T47D (cell line): ENCODE measurements around the gene VAC14.
A peak's percentile ranks its signal among the peaks of the same experiment; 100 is the strongest.

Source experiments
- DNase-seq, 2 experiments: peaks; one replicate each; pipeline versions ENCODE4 v3.0.0 to v3.0.0-alpha.2; 2011 to 2012; ENCODE audit warnings: low read depth in 1 of 2, low spot score in 1 of 2
- JUND ChIP-seq: IDR thresholded peaks from 2 replicates; pipeline ENCODE4 v1.6.1; 2012; ENCODE audit warnings: low read depth
- in situ Hi-C: cut with HindIII; loops from 2 replicates; pipeline ENCODE4 v1.10.0; 2016; ENCODE audit warnings: low sequenced_read_pairs, low pct_unique_long_range_greater_than_20kb

Gene VAC14

GRCh38 chr16:70661534-70661917, 139.4 kb downstream of the VAC14 start:
- TF ChIP-seq JUND = no peak
- in situ Hi-C loops = no loop called here
- no peak for DNase-seq

DNA sequence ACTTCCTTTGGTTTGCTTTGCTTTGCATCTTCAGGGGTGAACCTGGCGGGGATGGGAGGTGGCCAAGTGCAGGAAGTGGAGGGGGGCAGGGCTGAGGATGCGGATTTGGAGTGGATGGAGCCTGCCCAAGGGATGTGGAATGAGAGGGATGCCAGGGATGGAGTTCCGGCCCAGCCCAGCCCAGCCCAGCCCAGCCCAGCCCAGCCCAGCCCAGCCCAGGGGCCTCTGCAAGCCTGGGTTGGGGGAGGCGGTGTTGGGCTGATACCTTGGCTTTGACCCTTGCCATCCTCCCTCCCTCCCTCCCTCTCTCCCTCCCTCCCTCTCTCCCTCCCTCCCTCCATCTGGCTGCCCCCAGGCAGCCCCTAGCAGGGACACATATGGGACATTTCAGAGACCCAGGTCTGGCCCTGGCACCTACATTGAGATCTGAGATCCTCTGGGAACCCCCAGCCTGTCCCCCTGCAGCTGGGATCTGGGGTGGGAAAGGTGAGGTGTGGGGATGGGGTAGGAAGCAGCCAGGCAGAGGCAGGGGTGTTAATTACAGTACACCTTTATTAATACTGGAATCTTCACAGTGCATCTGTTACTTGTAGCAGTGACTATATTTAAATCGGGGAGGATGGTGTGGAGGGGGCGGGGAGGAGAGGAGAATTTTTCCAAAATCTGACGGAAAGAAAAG, 140.1 kb downstream of the VAC14 start:
- DNase-seq = no peak
- in situ Hi-C loops = no loop called here
- TF ChIP-seq JUND = no peak

DNA sequence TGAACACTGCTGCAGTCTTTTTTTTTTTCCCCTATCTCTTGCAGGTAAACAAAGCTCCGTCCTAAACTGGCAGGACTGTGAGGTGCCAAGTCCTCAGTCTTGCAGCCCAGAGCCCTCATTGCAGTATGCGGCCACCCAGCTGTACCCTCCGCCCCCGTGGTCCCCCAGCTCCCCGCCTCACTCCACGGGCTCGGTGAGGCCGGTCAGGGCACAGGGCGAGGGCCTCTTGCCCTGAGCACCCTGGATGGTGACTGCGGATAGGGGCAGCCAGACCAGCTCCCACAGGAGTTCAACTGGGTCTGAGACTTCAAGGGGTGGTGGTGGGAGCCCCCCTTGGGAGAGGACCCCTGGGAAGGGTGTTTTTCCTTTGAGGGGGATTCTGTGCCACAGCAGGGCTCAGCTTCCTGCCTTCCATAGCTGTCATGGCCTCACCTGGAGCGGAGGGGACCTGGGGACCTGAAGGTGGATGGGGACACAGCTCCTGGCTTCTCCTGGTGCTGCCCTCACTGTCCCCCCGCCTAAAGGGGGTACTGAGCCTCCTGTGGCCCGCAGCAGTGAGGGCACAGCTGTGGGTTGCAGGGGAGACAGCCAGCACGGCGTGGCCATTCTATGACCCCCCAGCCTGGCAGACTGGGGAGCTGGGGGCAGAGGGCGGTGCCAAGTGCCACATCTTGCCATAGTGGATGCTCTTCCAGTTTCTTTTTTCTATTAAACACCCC, 140.8 kb downstream of the VAC14 start:
- TF ChIP-seq JUND = no peak
- in situ Hi-C loops = no loop called here
- DNase-seq = no peak

DNA sequence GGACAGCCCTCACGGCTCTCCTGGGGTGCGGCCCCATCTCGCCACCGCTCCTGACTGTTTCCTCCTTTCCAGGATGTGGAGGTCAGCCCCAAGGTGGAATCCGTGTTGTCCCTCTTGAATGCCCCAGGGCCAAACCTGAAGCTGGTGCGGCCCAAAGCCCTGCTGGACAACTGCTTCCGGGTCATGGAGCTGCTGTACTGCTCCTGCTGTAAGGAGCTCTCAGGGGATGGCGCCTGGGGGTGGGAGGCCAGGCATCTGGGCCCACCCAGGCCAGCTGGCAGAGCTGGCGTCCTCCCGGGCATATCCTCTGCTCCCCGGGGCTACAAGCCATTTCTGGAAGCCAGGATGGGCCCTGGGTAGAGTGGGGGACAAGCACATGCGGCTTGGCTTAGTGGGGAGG, 141.4 kb downstream of the VAC14 start:
- in situ Hi-C loops = no loop called here
- TF ChIP-seq JUND = no peak
- no peak for DNase-seq

- in situ Hi-C loops = no loop called here
- no peak for TF ChIP-seq JUND
- DNase-seq = no peak
Measured at GRCh38 chr16:70658921-70659320, 142.0 kb downstream of the VAC14 start.

DNA sequence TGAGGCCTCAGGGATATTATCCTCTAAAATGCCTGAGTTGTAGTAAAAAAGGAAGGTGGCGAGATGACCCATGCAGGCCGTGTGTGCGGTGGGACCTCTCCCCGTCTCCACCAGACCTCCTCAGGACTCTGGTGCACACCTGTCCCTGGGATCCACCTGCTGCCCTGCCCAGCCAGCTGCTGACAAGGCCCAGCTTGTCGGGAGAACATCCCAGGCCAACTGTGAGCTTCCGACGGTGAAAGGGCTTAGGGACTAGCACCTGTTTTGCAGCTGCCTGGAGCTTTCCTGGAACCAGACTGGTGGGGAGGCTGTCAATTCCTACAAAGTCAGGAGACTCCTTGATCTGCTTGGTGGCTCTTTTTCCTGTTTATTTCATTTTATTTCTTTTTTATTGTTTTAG, 143.0 kb downstream of the VAC14 start:
- DNase-seq = no peak
- in situ Hi-C loops = no loop called here
- TF ChIP-seq JUND = no peak

- in situ Hi-C loops = no loop called here
- no peak for TF ChIP-seq JUND
Measured at GRCh38 chr16:70656712-70657263, 144.2 kb downstream of the VAC14 start.

GRCh38 chr16:70656065-70656711, 144.8 kb downstream of the VAC14 start:
- in situ Hi-C loops = no loop called here
- DNase-seq = no peak
- TF ChIP-seq JUND = no peak

More at GRCh38 chr16:70656712-70657263, 144.2 kb downstream of the VAC14 start:
- DNase-seq = peak in 1 of 2 experiments; percentile 56

- no peak for TF ChIP-seq JUND
- in situ Hi-C loops = no loop called here
- peak; percentile 54 to 86 for DNase-seq
Measured at GRCh38 chr16:70653809-70654771, 146.9 kb downstream of the VAC14 start.

- TF ChIP-seq JUND = no peak
- DNase-seq = no peak
- in situ Hi-C loops = no loop called here
Measured at GRCh38 chr16:70653406-70653805, 147.6 kb downstream of the VAC14 start.

GRCh38 chr16:70652322-70652721, 148.6 kb downstream of the VAC14 start:
- TF ChIP-seq JUND = no peak
- in situ Hi-C loops = no loop called here
- no peak for DNase-seq

- no peak for DNase-seq
- TF ChIP-seq JUND = no peak
- in situ Hi-C loops = no loop called here
Measured at GRCh38 chr16:70651524-70651923, 149.4 kb downstream of the VAC14 start.
